SK-N-SH treated with all-trans-retinoic acid at 6 μM for 48 hours (cell line): ENCODE results near the gene GNAQ.

Source experiments
- ATAC-seq: fragments of 200-7000 bp; cut with Tn5 transposase; 3 replicates; pipeline ENCODE4 v1.9.1; 2020; ENCODE audit warnings: mild to moderate bottlenecking, moderate library complexity
- ARNTL ChIP-seq: fragments of 450-650 bp; formaldehyde crosslinking; IDR thresholded peaks from 2 replicates; pipeline ENCODE4 v1.5.0; 2020; ENCODE audit warnings: low read depth, mild to moderate bottlenecking, moderate library complexity, borderline replicate concordance
- BACH2 ChIP-seq: fragments of 250-450 bp; sonication (Bioruptor Pico); IDR thresholded peaks from 2 replicates; pipeline ENCODE4 v1.9.0; 2021; ENCODE audit warnings: mild to moderate bottlenecking, borderline replicate concordance
- CSDC2 ChIP-seq: fragments of 250-450 bp; sonication (Bioruptor Pico); IDR thresholded peaks from 2 replicates; pipeline ENCODE4 v1.5.0; 2020; ENCODE audit warnings: mild to moderate bottlenecking, moderate library complexity
- ESRRG ChIP-seq: fragments of 250-450 bp; sonication (Bioruptor Pico); IDR thresholded peaks from 2 replicates; pipeline ENCODE4 v1.6.1; 2021; ENCODE audit warnings: mild to moderate bottlenecking
- GLIS3 ChIP-seq: fragments of 250-450 bp; sonication (Bioruptor Pico); IDR thresholded peaks from 2 replicates; pipeline ENCODE4 v1.5.0; 2020; ENCODE audit warnings: mild to moderate bottlenecking, moderate library complexity
- ISL1 ChIP-seq: fragments of 250-450 bp; sonication (Bioruptor Pico); IDR thresholded peaks from 2 replicates; pipeline ENCODE4 v2.1.2; 2022; ENCODE audit warnings: mild to moderate bottlenecking, moderate library complexity
- OSR1 ChIP-seq: fragments of 250-450 bp; sonication (Bioruptor Pico); IDR thresholded peaks from 2 replicates; pipeline ENCODE4 v1.8.0; 2022; ENCODE audit warnings: moderate library complexity, mild to moderate bottlenecking, inconsistent platforms
- PPARA ChIP-seq: fragments of 250-450 bp; sonication (Bioruptor Pico); IDR thresholded peaks from 2 replicates; pipeline ENCODE4 v1.5.0; 2020; ENCODE audit warnings: mild to moderate bottlenecking, borderline replicate concordance
- RARB ChIP-seq: fragments of 250-450 bp; sonication (Bioruptor Pico); IDR thresholded peaks from 2 replicates; pipeline ENCODE4 v1.8.0; 2021; ENCODE audit warnings: mild to moderate bottlenecking, moderate library complexity
- SNAI2 ChIP-seq: fragments of 250-450 bp; sonication (Bioruptor Pico); IDR thresholded peaks from 2 replicates; pipeline ENCODE4 v1.5.0; 2020; ENCODE audit warnings: mild to moderate bottlenecking, moderate library complexity
- TCF4 ChIP-seq: fragments of 250-450 bp; sonication (Bioruptor Pico); IDR thresholded peaks from 2 replicates; pipeline ENCODE4 v1.8.0; 2021; ENCODE audit warnings: mild to moderate bottlenecking, moderate library complexity, borderline replicate concordance
- TOX ChIP-seq: fragments of 250-450 bp; sonication (Bioruptor Pico); IDR thresholded peaks from 2 replicates; pipeline ENCODE4 v1.8.0; 2021; ENCODE audit warnings: mild to moderate bottlenecking, moderate library complexity, borderline replicate concordance
- ZC3H10 ChIP-seq: fragments of 250-450 bp; sonication (Bioruptor Pico); IDR thresholded peaks from 2 replicates; pipeline ENCODE4 v1.5.1; 2021; ENCODE audit warnings: mild to moderate bottlenecking, moderate library complexity
- ZFP3 ChIP-seq: fragments of 250-450 bp; sonication (Bioruptor Pico); IDR thresholded peaks from 2 replicates; pipeline ENCODE4 v1.5.0; 2020; ENCODE audit warnings: mild to moderate bottlenecking, moderate library complexity
- ZFP30 ChIP-seq: fragments of 450-650 bp; formaldehyde crosslinking; IDR thresholded peaks from 2 replicates; pipeline ENCODE4 v1.5.0; 2022; ENCODE audit warnings: mild to moderate bottlenecking, moderate library complexity
- ZNF565 ChIP-seq: fragments of 450-650 bp; formaldehyde crosslinking; conservative IDR thresholded peaks from 2 replicates; pipeline ENCODE4 v1.5.0; 2020; ENCODE audit warnings: low read depth, mild to moderate bottlenecking, moderate library complexity
- ZNF70 ChIP-seq: fragments of 450-650 bp; formaldehyde crosslinking; IDR thresholded peaks from 2 replicates; pipeline ENCODE4 v1.5.0; 2020; ENCODE audit warnings: mild to moderate bottlenecking, moderate library complexity
- ZNF8 ChIP-seq: fragments of 450-650 bp; formaldehyde crosslinking; IDR thresholded peaks from 2 replicates; pipeline ENCODE4 v1.5.0; 2020; ENCODE audit warnings: mild to moderate bottlenecking, moderate library complexity
- TF ChIP-seq, protein P1 (sequence below): fragments of 250-450 bp; sonication (Bioruptor Pico); IDR thresholded peaks from 2 replicates; pipeline ENCODE4 v1.5.0; 2020; ENCODE audit warnings: mild to moderate bottlenecking, moderate library complexity
- TF ChIP-seq, protein P2 (sequence below): fragments of 250-450 bp; sonication (Bioruptor Pico); IDR thresholded peaks from 2 replicates; pipeline ENCODE4 v1.5.1; 2020; ENCODE audit warnings: low read depth, mild to moderate bottlenecking, moderate library complexity
- TF ChIP-seq, protein P3 (sequence below): fragments of 250-450 bp; sonication (Bioruptor Pico); IDR thresholded peaks from 2 replicates; pipeline ENCODE4 v1.8.0; 2020; ENCODE audit warnings: mild to moderate bottlenecking, moderate library complexity, borderline replicate concordance
- TF ChIP-seq, protein P4 (sequence below): fragments of 250-450 bp; sonication (Bioruptor Pico); IDR thresholded peaks from 2 replicates; pipeline ENCODE4 v1.8.0; 2021; ENCODE audit warnings: low read depth, mild to moderate bottlenecking, moderate library complexity, borderline replicate concordance

Gene GNAQ

DNA sequence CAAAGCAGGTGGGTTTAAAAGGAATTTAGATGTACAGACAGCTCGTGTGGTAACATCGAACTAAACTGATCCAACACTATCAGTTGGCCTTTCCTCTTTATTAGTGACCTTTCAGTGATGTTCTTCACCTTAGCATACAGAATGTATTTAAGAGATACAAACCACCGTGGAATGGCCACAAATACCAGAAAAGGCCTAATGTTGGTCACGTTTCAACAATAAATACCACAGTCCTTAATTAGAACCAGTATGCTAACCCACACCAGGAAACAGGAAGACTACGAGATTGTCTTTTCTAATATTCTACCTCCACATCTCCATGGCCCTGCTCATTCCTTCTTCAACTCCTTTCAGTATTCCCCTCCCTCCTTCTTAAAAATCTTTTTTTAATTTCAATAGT lies 40.4 kb downstream of the GNAQ start (continued):
- TF ChIP-seq, protein P1, sequence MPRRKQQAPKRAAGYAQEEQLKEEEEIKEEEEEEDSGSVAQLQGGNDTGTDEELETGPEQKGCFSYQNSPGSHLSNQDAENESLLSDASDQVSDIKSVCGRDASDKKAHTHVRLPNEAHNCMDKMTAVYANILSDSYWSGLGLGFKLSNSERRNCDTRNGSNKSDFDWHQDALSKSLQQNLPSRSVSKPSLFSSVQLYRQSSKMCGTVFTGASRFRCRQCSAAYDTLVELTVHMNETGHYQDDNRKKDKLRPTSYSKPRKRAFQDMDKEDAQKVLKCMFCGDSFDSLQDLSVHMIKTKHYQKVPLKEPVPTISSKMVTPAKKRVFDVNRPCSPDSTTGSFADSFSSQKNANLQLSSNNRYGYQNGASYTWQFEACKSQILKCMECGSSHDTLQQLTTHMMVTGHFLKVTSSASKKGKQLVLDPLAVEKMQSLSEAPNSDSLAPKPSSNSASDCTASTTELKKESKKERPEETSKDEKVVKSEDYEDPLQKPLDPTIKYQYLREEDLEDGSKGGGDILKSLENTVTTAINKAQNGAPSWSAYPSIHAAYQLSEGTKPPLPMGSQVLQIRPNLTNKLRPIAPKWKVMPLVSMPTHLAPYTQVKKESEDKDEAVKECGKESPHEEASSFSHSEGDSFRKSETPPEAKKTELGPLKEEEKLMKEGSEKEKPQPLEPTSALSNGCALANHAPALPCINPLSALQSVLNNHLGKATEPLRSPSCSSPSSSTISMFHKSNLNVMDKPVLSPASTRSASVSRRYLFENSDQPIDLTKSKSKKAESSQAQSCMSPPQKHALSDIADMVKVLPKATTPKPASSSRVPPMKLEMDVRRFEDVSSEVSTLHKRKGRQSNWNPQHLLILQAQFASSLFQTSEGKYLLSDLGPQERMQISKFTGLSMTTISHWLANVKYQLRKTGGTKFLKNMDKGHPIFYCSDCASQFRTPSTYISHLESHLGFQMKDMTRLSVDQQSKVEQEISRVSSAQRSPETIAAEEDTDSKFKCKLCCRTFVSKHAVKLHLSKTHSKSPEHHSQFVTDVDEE (CRISPR knock-in tag), result no peak
- TF ChIP-seq RARB (CRISPR knock-in tag), result no peak

DNA sequence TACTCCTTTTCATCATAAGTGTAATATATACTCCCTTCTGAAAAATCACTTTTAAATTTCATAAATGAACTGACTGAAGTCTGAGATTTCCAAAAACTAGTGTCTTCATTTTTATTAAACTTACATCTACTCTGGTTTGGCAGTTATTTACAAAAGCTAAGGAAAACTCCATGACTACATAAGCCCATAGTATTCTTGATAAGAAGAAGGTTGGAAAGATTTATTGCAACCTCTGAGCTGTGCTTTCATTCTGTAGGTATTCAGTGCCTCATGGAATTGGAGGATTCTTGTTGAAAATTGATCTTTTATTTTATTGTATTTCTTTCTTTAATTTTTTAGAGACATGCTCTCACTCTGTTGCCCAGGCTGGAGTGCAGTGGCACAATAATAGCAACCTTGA lies 41.7 kb downstream of the GNAQ start:
- TF ChIP-seq ISL1 (CRISPR knock-in tag) (no peak), BACH2 (no peak), ARNTL (CRISPR knock-in tag) (no peak), CSDC2 (CRISPR knock-in tag) (no peak), ZFP3 (CRISPR knock-in tag) (no peak), ZNF8 (CRISPR knock-in tag) (no peak), OSR1 (no peak), GLIS3 (CRISPR knock-in tag) (no peak), ZFP30 (no peak), ZNF565 (no peak), PPARA (CRISPR knock-in tag) (no peak)
- TF ChIP-seq, protein P2, sequence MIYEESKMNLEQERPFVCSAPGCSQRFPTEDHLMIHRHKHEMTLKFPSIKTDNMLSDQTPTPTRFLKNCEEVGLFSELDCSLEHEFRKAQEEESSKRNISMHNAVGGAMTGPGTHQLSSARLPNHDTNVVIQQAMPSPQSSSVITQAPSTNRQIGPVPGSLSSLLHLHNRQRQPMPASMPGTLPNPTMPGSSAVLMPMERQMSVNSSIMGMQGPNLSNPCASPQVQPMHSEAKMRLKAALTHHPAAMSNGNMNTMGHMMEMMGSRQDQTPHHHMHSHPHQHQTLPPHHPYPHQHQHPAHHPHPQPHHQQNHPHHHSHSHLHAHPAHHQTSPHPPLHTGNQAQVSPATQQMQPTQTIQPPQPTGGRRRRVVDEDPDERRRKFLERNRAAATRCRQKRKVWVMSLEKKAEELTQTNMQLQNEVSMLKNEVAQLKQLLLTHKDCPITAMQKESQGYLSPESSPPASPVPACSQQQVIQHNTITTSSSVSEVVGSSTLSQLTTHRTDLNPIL (CRISPR knock-in tag), result no peak
- ATAC-seq, result no peak

DNA sequence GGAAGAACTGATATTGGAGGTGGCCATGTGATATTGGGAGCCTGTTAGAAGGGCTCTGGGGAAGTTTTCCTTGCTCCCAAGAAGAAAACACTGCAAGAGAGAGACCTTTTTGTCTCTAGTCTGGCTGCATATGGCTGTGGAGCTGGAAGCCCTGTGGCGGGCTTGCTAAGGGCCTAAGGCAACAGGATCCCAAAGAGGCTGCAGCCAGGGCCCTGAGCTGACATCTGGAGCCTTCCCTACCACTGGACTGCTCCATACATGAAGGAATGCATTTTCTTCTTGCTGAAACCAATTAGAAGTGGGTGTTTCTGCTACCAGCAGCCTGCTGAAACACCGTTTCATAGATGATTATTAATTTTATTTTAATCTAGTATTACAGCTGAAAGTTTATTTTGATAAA lies 42.2 kb downstream of the GNAQ start:
- no peak for ATAC-seq
- TF ChIP-seq, protein P1 (CRISPR knock-in tag), result no peak
- no peak for TF ChIP-seq ZC3H10
- no peak for TF ChIP-seq RARB (CRISPR knock-in tag)
- TF ChIP-seq ZFP30, result no peak
- no peak for TF ChIP-seq ZNF70 (CRISPR knock-in tag)
- TF ChIP-seq ISL1 (CRISPR knock-in tag), result no peak
- TF ChIP-seq, protein P3, sequence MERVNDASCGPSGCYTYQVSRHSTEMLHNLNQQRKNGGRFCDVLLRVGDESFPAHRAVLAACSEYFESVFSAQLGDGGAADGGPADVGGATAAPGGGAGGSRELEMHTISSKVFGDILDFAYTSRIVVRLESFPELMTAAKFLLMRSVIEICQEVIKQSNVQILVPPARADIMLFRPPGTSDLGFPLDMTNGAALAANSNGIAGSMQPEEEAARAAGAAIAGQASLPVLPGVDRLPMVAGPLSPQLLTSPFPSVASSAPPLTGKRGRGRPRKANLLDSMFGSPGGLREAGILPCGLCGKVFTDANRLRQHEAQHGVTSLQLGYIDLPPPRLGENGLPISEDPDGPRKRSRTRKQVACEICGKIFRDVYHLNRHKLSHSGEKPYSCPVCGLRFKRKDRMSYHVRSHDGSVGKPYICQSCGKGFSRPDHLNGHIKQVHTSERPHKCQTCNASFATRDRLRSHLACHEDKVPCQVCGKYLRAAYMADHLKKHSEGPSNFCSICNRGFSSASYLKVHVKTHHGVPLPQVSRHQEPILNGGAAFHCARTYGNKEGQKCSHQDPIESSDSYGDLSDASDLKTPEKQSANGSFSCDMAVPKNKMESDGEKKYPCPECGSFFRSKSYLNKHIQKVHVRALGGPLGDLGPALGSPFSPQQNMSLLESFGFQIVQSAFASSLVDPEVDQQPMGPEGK, result no peak
- no peak for TF ChIP-seq ZNF8 (CRISPR knock-in tag)
- no peak for TF ChIP-seq GLIS3 (CRISPR knock-in tag)
- TF ChIP-seq, protein P2 (CRISPR knock-in tag), result no peak
- TF ChIP-seq TOX (CRISPR knock-in tag), result no peak
- TF ChIP-seq BACH2, result no peak
- no peak for TF ChIP-seq ESRRG (CRISPR knock-in tag)

DNA sequence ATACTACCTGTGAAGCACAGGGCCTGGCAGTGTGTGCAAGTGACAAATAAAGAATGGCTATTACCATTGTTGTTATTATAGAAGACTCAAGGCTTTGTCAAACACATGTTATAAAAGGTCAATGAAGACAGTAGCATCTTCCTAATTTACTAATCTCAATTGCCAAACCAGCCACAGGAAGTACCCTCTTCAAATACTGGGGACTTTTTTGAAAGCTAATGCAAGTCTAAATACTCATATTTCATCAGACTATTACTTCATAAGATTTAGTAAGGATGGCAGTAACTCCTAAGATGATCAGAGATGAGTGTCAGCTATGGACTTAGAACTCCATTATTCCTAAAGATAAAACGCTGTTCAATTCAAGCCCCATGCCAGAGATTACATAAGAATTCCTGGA lies 43.0 kb downstream of the GNAQ start:
- no peak for ATAC-seq
- TF ChIP-seq, protein P3, result no peak
- no peak for TF ChIP-seq ZC3H10
- TF ChIP-seq ESRRG (CRISPR knock-in tag), result no peak
- TF ChIP-seq ZNF70 (CRISPR knock-in tag), result no peak
- TF ChIP-seq TCF4 (CRISPR knock-in tag), result no peak
- TF ChIP-seq ISL1 (CRISPR knock-in tag), result no peak
- no peak for TF ChIP-seq SNAI2 (CRISPR knock-in tag)
- TF ChIP-seq, protein P2 (CRISPR knock-in tag), result no peak
- TF ChIP-seq TOX (CRISPR knock-in tag), result no peak
- TF ChIP-seq, protein P4, sequence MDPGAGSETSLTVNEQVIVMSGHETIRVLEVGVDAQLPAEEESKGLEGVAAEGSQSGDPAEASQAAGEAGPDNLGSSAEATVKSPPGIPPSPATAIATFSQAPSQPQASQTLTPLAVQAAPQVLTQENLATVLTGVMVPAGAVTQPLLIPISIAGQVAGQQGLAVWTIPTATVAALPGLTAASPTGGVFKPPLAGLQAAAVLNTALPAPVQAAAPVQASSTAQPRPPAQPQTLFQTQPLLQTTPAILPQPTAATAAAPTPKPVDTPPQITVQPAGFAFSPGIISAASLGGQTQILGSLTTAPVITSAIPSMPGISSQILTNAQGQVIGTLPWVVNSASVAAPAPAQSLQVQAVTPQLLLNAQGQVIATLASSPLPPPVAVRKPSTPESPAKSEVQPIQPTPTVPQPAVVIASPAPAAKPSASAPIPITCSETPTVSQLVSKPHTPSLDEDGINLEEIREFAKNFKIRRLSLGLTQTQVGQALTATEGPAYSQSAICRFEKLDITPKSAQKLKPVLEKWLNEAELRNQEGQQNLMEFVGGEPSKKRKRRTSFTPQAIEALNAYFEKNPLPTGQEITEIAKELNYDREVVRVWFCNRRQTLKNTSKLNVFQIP (CRISPR knock-in tag), result no peak
